Endothelial cell of umbilical vein (primary cell): Measurements from ENCODE around the gene DAZAP1. TPM values are rescaled to one million over a fixed set of nuclear protein-coding genes. Genes with fewer than 3 reads are reported as not detected.

Experiments used
- BruUV-seq: library from RNA; stranded (reverse); fragments of 400-500 nt; replicated peaks from 2 replicates; lab custom pipeline; 2021; lab: Mats Ljungman, UMichigan
- CTCF ChIA-PET: fragments of 300-600, 350-600 bp; sonication (Branson Sonifier 250); formaldehyde crosslinking; loops from one replicate; lab custom pipeline; 2021; ENCODE audit warnings: antibody characterized with exemption, inconsistent platforms; lab: Charles Lee
- POLR2A ChIA-PET: fragments of 300-600, 350-600 bp; sonication (Branson Sonifier 250); formaldehyde crosslinking; loops from one replicate; lab custom pipeline; 2021; ENCODE audit warnings: antibody characterized with exemption, inconsistent platforms; lab: Charles Lee
- DNase-seq: peaks from one replicate; pipeline ENCODE4 v3.0.0-alpha.2; 2011; ENCODE audit warnings: low read depth, low spot score
- FAIRE-seq: peaks from 2 replicates; lab custom pipeline; 2011; peaks lifted over from hg19 to GRCh38; lab: Jason Lieb, UNC
- H2AFZ ChIP-seq: 2 replicates; pipeline ENCODE4 v1.6.0; 2012; ENCODE audit warnings: low read depth, low read length, control low read depth, inconsistent platforms
- H3K27ac ChIP-seq: 2 replicates; pipeline ENCODE4 v1.5.1; 2011; ENCODE audit warnings: low read depth, mild to moderate bottlenecking, control low read depth, low read length, moderate library complexity; ENCODE audit not compliant: insufficient read depth
- H3K27me3 ChIP-seq, 2 experiments: 2 replicates each; pipeline versions ENCODE4 v1.6.0 to v1.6.1; 2011; ENCODE audit warnings: low read length in 2 of 2, mixed read lengths in 1 of 2; ENCODE audit not compliant: control insufficient read depth in 2 of 2, insufficient read depth in 2 of 2
- H3K36me3 ChIP-seq, 2 experiments: 2 replicates in 1 of 2; 3 replicates in 1 of 2; pipeline ENCODE4 v1.5.1; 2011; ENCODE audit warnings: low read length in 2 of 2, mild to moderate bottlenecking in 1 of 2, moderate library complexity in 1 of 2; ENCODE audit not compliant: control insufficient read depth in 2 of 2, insufficient read depth in 2 of 2; ENCODE audit errors: extremely low read depth in 1 of 2
- H3K4me1 ChIP-seq: 3 replicates; pipeline ENCODE4 v1.5.1; 2011; ENCODE audit warnings: mild to moderate bottlenecking, low read length; ENCODE audit not compliant: control insufficient read depth, insufficient read depth; ENCODE audit errors: extremely low read depth
- H3K4me2 ChIP-seq: 2 replicates; pipeline ENCODE4 v1.6.1; 2011; ENCODE audit warnings: low read length, control low read depth, mixed read lengths; ENCODE audit not compliant: insufficient read depth
- H3K4me3 ChIP-seq, 3 experiments: fragments of 200-600 bp in 1 of 3; sonication (generic), shearing (Covaris generic) in 1 of 3; replicated peaks in 1 of 3; 2 replicates each; pipeline ENCODE4 v1.5.1; 2011 to 2016; ENCODE audit warnings: control low read depth in 3 of 3, low read length in 3 of 3, mild to moderate bottlenecking in 2 of 3, inconsistent platforms in 1 of 3, low read depth in 1 of 3, moderate library complexity in 1 of 3; ENCODE audit not compliant: insufficient read depth in 1 of 3
- H3K79me2 ChIP-seq: 2 replicates; pipeline ENCODE4 v1.6.0; 2012; ENCODE audit warnings: low read length, inconsistent platforms; ENCODE audit not compliant: control insufficient read depth, insufficient read depth
- H3K9ac ChIP-seq: replicated peaks from 2 replicates; pipeline ENCODE3; 2011; ENCODE audit warnings: low read length, control low read depth; ENCODE audit not compliant: insufficient read depth; ENCODE audit errors: extremely low read depth
- H3K9me1 ChIP-seq: replicated peaks from 3 replicates; pipeline ENCODE4 v1.6.0; 2011; ENCODE audit warnings: mild to moderate bottlenecking, low read length; ENCODE audit not compliant: control insufficient read depth, insufficient read depth; ENCODE audit errors: extremely low read depth
- H3K9me3 ChIP-seq: replicated peaks from 2 replicates; pipeline ENCODE4 v1.5.1; 2012; ENCODE audit warnings: low read length, inconsistent platforms; ENCODE audit not compliant: control insufficient read depth, insufficient read depth
- H4K20me1 ChIP-seq: replicated peaks from 2 replicates; pipeline ENCODE3; 2011; ENCODE audit warnings: mild to moderate bottlenecking, low read length; ENCODE audit not compliant: control insufficient read depth, insufficient read depth; ENCODE audit errors: extremely low read depth
- EZH2 ChIP-seq: IDR thresholded peaks from 2 replicates; pipeline ENCODE4 v1.6.1; 2012; ENCODE audit warnings: borderline replicate concordance, low read depth, mild to moderate bottlenecking, moderate library complexity, low read length, inconsistent platforms; ENCODE audit not compliant: severe bottlenecking
- GATA2 ChIP-seq: IDR thresholded peaks from 2 replicates; pipeline ENCODE4 v1.7.0; 2011; ENCODE audit warnings: low read depth, mild to moderate bottlenecking, moderate library complexity, mixed read lengths, low read length; ENCODE audit not compliant: insufficient read length, insufficient read depth
- JUN ChIP-seq: IDR thresholded peaks from 2 replicates; pipeline ENCODE4 v1.6.1; 2011; ENCODE audit warnings: borderline replicate concordance, low read depth; ENCODE audit not compliant: insufficient read length, insufficient read depth
- MYC ChIP-seq: IDR thresholded peaks from one replicate; pipeline ENCODE4 v1.6.1; 2011; ENCODE audit warnings: mild to moderate bottlenecking, low read depth, low read length
- POLR2A ChIP-seq: IDR thresholded peaks from 2 replicates; pipeline ENCODE4 v1.6.1; 2012; ENCODE audit warnings: low read depth, mild to moderate bottlenecking, control low read depth, low read length
- POLR2AphosphoS5 ChIP-seq: IDR thresholded peaks from 2 replicates; pipeline ENCODE4 v1.6.1; 2012; ENCODE audit warnings: low read depth, mild to moderate bottlenecking, control low read depth, low read length, moderate library complexity; ENCODE audit not compliant: insufficient read depth
- dilution Hi-C: fragments of 300-500 bp; cut with MboI; formaldehyde crosslinking; loops from one replicate; pipeline ENCODE4 v1.15.0; 2019; ENCODE audit warnings: low sequenced_read_pairs; ENCODE audit not compliant: extremely low pct_ligation_motif_present
- intact Hi-C: fragments of 100-400 bp; cut with micrococcal nuclease; formaldehyde crosslinking; loops from one replicate; pipeline ENCODE4 v1.10.0; 2022
- polyA plus RNA-seq, 4 experiments: library from polyadenylated mRNA; depleted of rRNA in 3 of 4; stranded (reverse) in 3 of 4; unstranded in 1 of 4; fragments of >200 nt; gene quantifications; 2 replicates each; pipeline versions ENCODE4 v1.2.1 to v1.2.3, GENCODE V29; 2011 to 2012; ENCODE audit warnings: missing spikeins in 1 of 4
- total RNA-seq: library from RNA; stranded (reverse); gene quantifications from 2 replicates; pipeline ENCODE4 v1.2.3, GENCODE V29; 2021
- TF ChIP-seq, protein P1 (sequence below), 2 donors: IDR thresholded peaks; 1 replicate in 1 of 2; 2 replicates in 1 of 2; pipeline ENCODE4 v1.5.1; 2011; ENCODE audit warnings: low read length in 2 of 2, mild to moderate bottlenecking in 2 of 2, moderate library complexity in 2 of 2, control low read depth in 1 of 2, inconsistent platforms in 1 of 2, low read depth in 1 of 2; ENCODE audit not compliant: insufficient read depth in 1 of 2; ENCODE audit errors: extremely low read depth in 1 of 2
- TF ChIP-seq, protein P2 (sequence below): IDR thresholded peaks from 2 replicates; pipeline ENCODE4 v1.6.1; 2011; ENCODE audit not compliant: insufficient read depth, insufficient read length

Gene DAZAP1
- total and polyA plus RNA-seq, 2 donors (not counting 3 experiments of a cell fraction or from before 2014, with no cell fraction given): 50.1 to 187 TPM

DNA sequence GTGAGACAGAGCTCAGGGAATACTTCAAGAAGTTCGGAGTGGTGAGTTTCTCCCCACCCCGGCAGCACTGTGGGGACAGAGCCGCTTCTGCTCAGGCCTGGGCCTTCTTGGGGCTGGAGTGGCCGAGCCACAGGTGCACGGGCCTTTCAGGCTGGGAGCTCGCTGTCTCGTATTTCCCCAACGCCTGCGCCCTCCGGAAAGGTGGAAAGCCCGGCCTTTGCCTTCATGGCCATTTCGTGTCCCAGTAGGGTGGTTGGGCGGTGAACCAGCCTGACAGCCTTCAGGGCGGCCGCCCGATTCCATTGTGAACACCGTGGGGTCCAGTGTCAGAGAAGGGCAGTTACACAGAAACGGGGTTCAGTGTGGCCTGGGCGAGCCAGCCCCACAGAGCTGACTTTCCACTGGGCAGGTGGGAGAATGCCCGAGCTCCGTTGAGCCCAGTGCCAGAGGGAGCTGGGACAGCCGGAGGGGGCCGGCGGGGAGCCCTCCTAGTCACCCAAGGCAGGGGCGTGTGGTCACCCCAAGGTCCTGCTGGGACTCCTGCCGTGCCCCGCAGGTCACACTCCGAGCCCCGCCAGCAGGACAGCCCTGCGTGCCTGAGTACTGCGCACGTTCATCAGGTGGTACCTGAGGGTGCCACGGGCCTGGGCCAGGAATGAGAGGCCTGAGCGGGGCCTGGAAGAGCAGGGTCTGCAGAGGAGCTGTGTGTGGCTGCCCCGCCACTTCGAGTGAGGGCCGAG, 14.0 kb downstream of the DAZAP1 start:
- H3K27ac ChIP-seq: no peak overlapping the region
- FAIRE-seq (no peak), DNase-seq (no peak)
- peaks cover 2% of the 10 kb centered on the region for H3K4me1 ChIP-seq
- TF ChIP-seq POLR2AphosphoS5 (no peak), EZH2 (no peak), POLR2A (no peak), GATA2 (no peak), JUN (no peak), MYC (no peak)
- TF ChIP-seq, protein P1, sequence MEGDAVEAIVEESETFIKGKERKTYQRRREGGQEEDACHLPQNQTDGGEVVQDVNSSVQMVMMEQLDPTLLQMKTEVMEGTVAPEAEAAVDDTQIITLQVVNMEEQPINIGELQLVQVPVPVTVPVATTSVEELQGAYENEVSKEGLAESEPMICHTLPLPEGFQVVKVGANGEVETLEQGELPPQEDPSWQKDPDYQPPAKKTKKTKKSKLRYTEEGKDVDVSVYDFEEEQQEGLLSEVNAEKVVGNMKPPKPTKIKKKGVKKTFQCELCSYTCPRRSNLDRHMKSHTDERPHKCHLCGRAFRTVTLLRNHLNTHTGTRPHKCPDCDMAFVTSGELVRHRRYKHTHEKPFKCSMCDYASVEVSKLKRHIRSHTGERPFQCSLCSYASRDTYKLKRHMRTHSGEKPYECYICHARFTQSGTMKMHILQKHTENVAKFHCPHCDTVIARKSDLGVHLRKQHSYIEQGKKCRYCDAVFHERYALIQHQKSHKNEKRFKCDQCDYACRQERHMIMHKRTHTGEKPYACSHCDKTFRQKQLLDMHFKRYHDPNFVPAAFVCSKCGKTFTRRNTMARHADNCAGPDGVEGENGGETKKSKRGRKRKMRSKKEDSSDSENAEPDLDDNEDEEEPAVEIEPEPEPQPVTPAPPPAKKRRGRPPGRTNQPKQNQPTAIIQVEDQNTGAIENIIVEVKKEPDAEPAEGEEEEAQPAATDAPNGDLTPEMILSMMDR (IDR thresholded peaks at IDR 0.05; ENCODE audit: extremely low read depth in 1 of 2, insufficient read depth in 1 of 2, low read depth in 1 of 2, low read length in 2 of 2): no peak
- TF ChIP-seq, protein P2, sequence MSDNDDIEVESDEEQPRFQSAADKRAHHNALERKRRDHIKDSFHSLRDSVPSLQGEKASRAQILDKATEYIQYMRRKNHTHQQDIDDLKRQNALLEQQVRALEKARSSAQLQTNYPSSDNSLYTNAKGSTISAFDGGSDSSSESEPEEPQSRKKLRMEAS: no peak
- peaks cover 71% of the 10 kb centered on the region for H3K79me2 ChIP-seq
- no peak overlapping the region for H3K4me2 ChIP-seq
- H4K20me1 ChIP-seq: peaks cover 2% of the 10 kb centered on the region
- no peaks in the 10 kb centered on the region for H3K9me1 ChIP-seq
- H3K9ac ChIP-seq: no peak overlapping the region
- no peaks in the 10 kb centered on the region for H3K9me3 ChIP-seq
- H3K27me3 ChIP-seq: no peaks in the 10 kb centered on the region
- no peak overlapping the region for H2AFZ ChIP-seq
- ChIA-PET POLR2A (no interaction called here), CTCF (no interaction called here)
- peaks cover 26 to 73% of the 10 kb centered on the region in 2 experiments for H3K36me3 ChIP-seq
- dilution Hi-C loops: no loop called here
- H3K4me3 ChIP-seq: no peak overlapping the region
- intact Hi-C loops: no loop called here
- no TSS peak for BruUV-seq
